OCI-LY7 (cell line): ENCODE results near the gene PEMT. TPM values are rescaled to one million over a fixed set of nuclear protein-coding genes. Genes with fewer than 3 reads are reported as not detected.

Experiments used
- BruUV-seq: library from RNA; stranded (reverse); fragments of 400-500 nt; replicated peaks from 2 replicates; lab custom pipeline; 2021; lab: Mats Ljungman, UMichigan
- CTCF ChIA-PET: fragments of 300-600 bp; sonication (Branson Sonifier 250); formaldehyde crosslinking; loops from one replicate; lab custom pipeline; 2022; ENCODE audit warnings: antibody characterized with exemption; ENCODE audit not compliant: unreplicated experiment; lab: Charles Lee
- POLR2A ChIA-PET: fragments of 300-600 bp; sonication (Branson Sonifier 250); formaldehyde crosslinking; loops from one replicate; lab custom pipeline; 2022; ENCODE audit warnings: antibody characterized with exemption; lab: Charles Lee
- DNase-seq: peaks from one replicate; pipeline ENCODE4 v3.0.0-alpha.2; 2015; ENCODE audit warnings: low spot score
- H2AFZ ChIP-seq: fragments of 200-600 bp; sonication (generic), shearing (Covaris generic); 2 replicates; pipeline ENCODE4 v1.6.1; 2014; ENCODE audit warnings: mild to moderate bottlenecking, antibody characterized with exemption, low read length, moderate library complexity
- H3K27ac ChIP-seq: fragments of 200-600 bp; sonication (generic); 2 replicates; pipeline ENCODE4 v1.5.1; 2014; ENCODE audit warnings: mixed run types, low read depth, mild to moderate bottlenecking, moderate library complexity, low read length, inconsistent platforms; ENCODE audit not compliant: poor library complexity, severe bottlenecking
- H3K36me3 ChIP-seq: fragments of 200-600 bp; sonication (generic); 2 replicates; pipeline ENCODE4 v1.6.1; 2014; ENCODE audit warnings: mild to moderate bottlenecking, antibody characterized with exemption, low read length, moderate library complexity, mixed read lengths; ENCODE audit not compliant: insufficient read depth
- H3K4me1 ChIP-seq: fragments of 200-600 bp; sonication (generic); 2 replicates; pipeline ENCODE4 v1.5.1; 2014; ENCODE audit warnings: mild to moderate bottlenecking, low read length; ENCODE audit not compliant: insufficient read depth, poor library complexity, severe bottlenecking
- H3K4me2 ChIP-seq: fragments of 200-600 bp; sonication (generic); 2 replicates; pipeline ENCODE4 v1.6.1; 2014; ENCODE audit warnings: mild to moderate bottlenecking, low read length
- H3K4me3 ChIP-seq: fragments of 200-600 bp; sonication (generic); 2 replicates; pipeline ENCODE4 v1.5.1; 2014; ENCODE audit warnings: mild to moderate bottlenecking, low read depth, low read length; ENCODE audit not compliant: poor library complexity, severe bottlenecking
- H3K79me2 ChIP-seq: fragments of 200-600 bp; sonication (generic); 2 replicates; pipeline ENCODE4 v1.6.1; 2016; ENCODE audit warnings: low read depth, mild to moderate bottlenecking, low read length, moderate library complexity, mixed read lengths; ENCODE audit not compliant: insufficient read depth
- H3K9me2 ChIP-seq: fragments of 200-600 bp; sonication (generic); 2 replicates; pipeline ENCODE4 v1.6.1; 2016; ENCODE audit warnings: mild to moderate bottlenecking, low read length, mixed read lengths; ENCODE audit not compliant: insufficient read depth
- H3K9me3 ChIP-seq: fragments of 200-600 bp; sonication (generic); 2 replicates; pipeline ENCODE4 v1.6.1; 2014; ENCODE audit warnings: mild to moderate bottlenecking, mixed run types, low read length, mixed read lengths
- H4K20me1 ChIP-seq: fragments of 200-600 bp; sonication (generic); 2 replicates; pipeline ENCODE4 v1.6.1; 2014; ENCODE audit warnings: mild to moderate bottlenecking, antibody characterized with exemption, low read length, moderate library complexity, mixed read lengths; ENCODE audit not compliant: insufficient read depth
- EZH2phosphoT487 ChIP-seq: fragments of 200-600 bp; sonication (generic); IDR thresholded peaks from 2 replicates; pipeline ENCODE4 v1.6.1; 2018; ENCODE audit warnings: low read depth, borderline replicate concordance, mild to moderate bottlenecking, mixed run types, antibody characterized with exemption, low read length, moderate library complexity, mixed read lengths
- intact Hi-C: fragments of 100-400 bp; cut with micrococcal nuclease; formaldehyde crosslinking; loops from one replicate; pipeline ENCODE4 v1.10.0; 2022; ENCODE audit not compliant: unreplicated experiment
- total RNA-seq, 2 experiments: library from RNA; depleted of rRNA in 1 of 2; stranded (reverse); fragments of >200 nt in 1 of 2; shearing (Covaris generic) in 1 of 2; gene quantifications; 2 replicates each; pipeline ENCODE4 v1.2.3, GENCODE V29; 2014 to 2022
- TF ChIP-seq, protein P1 (sequence below): fragments of 200-600 bp; sonication (generic); conservative IDR thresholded peaks from 2 replicates; pipeline ENCODE4 v1.5.1; 2014; ENCODE audit warnings: mild to moderate bottlenecking, antibody characterized with exemption, low read length, moderate library complexity, mixed read lengths

Gene PEMT
- total RNA-seq, 2 experiments from 2014 or later = 27.3 to 53.5 TPM

- no peak overlapping the region for H3K4me2 ChIP-seq
- peaks cover 10% of the 10 kb centered on the region for H3K4me1 ChIP-seq
- H3K9me2 ChIP-seq = no peaks in the 10 kb centered on the region
- peaks cover 3% of the 10 kb centered on the region; the same call in 1 of the 2 replicates for H4K20me1 ChIP-seq
- ChIA-PET CTCF (interaction anchor here (0.7 kb wide), 1 partner anchor 74 kb away, joined by 3 read pairs; no protein-coding TSS in a partner anchor), POLR2A (interaction anchor here (0.8 kb wide), 1 partner anchor 95 kb away, joined by 3 read pairs; the partner anchor contains the start of gene PEMT)
- intact Hi-C loops = loop anchor here (1.0 kb wide), 3 partner anchors 73 to 146 kb away; no protein-coding TSS in a partner anchor
- TF ChIP-seq EZH2phosphoT487 = no peak
- TF ChIP-seq, protein P1, sequence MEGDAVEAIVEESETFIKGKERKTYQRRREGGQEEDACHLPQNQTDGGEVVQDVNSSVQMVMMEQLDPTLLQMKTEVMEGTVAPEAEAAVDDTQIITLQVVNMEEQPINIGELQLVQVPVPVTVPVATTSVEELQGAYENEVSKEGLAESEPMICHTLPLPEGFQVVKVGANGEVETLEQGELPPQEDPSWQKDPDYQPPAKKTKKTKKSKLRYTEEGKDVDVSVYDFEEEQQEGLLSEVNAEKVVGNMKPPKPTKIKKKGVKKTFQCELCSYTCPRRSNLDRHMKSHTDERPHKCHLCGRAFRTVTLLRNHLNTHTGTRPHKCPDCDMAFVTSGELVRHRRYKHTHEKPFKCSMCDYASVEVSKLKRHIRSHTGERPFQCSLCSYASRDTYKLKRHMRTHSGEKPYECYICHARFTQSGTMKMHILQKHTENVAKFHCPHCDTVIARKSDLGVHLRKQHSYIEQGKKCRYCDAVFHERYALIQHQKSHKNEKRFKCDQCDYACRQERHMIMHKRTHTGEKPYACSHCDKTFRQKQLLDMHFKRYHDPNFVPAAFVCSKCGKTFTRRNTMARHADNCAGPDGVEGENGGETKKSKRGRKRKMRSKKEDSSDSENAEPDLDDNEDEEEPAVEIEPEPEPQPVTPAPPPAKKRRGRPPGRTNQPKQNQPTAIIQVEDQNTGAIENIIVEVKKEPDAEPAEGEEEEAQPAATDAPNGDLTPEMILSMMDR = no peak
- no TSS peak for BruUV-seq
- no peak overlapping the region for H2AFZ ChIP-seq
- H3K4me3 ChIP-seq = no peak overlapping the region
- no peaks in the 10 kb centered on the region for H3K79me2 ChIP-seq
- H3K36me3 ChIP-seq = peaks cover 24% of the 10 kb centered on the region
- H3K9me3 ChIP-seq = no peaks in the 10 kb centered on the region
- no peak for DNase-seq
- no peak overlapping the region for H3K27ac ChIP-seq
Measured at GRCh38 chr17:17495536-17496188, 95.8 kb downstream of the PEMT start.

GRCh38 chr17:17494870-17495535 lies 96.5 kb downstream of the PEMT start:
- peaks cover 10% of the 10 kb centered on the region for H3K4me1 ChIP-seq
- H3K79me2 ChIP-seq = no peaks in the 10 kb centered on the region
- no peak overlapping the region for H2AFZ ChIP-seq
- TF ChIP-seq EZH2phosphoT487 = no peak
- POLR2A ChIA-PET = no interaction called here
- H3K4me2 ChIP-seq = no peak overlapping the region
- H3K9me2 ChIP-seq = no peaks in the 10 kb centered on the region
- no TSS peak for BruUV-seq
- CTCF ChIA-PET = no interaction called here
- DNase-seq = no peak
- H3K27ac ChIP-seq = no peak overlapping the region
- intact Hi-C loops = no loop called here
- peaks cover 30% of the 10 kb centered on the region for H3K36me3 ChIP-seq
- no peak overlapping the region for H3K4me3 ChIP-seq
- H3K9me3 ChIP-seq = no peaks in the 10 kb centered on the region
- H4K20me1 ChIP-seq = peaks cover 3% of the 10 kb centered on the region; the same call in 1 of the 2 replicates

- intact Hi-C loops = no loop called here
Measured at GRCh38 chr17:17494499-17494869, 97.0 kb downstream of the PEMT start.

More at GRCh38 chr17:17494499-17494869, 97.0 kb downstream of the PEMT start:
- peaks cover 34% of the 10 kb centered on the region for H3K36me3 ChIP-seq
- H2AFZ ChIP-seq = no peak overlapping the region
- CTCF ChIA-PET = no interaction called here
- POLR2A ChIA-PET = no interaction called here
- no peaks in the 10 kb centered on the region for H3K9me2 ChIP-seq
- no peak for DNase-seq
- BruUV-seq = no TSS peak
- H3K4me1 ChIP-seq = peaks cover 10% of the 10 kb centered on the region
- H3K9me3 ChIP-seq = no peaks in the 10 kb centered on the region
- H3K4me2 ChIP-seq = no peak overlapping the region
- H3K4me3 ChIP-seq = no peak overlapping the region
- no peak overlapping the region for H3K27ac ChIP-seq
- H4K20me1 ChIP-seq = peaks cover 3% of the 10 kb centered on the region; the same call in 1 of the 2 replicates
- no peak for TF ChIP-seq EZH2phosphoT487
- TF ChIP-seq, protein P1 = no peak
- H3K79me2 ChIP-seq = no peaks in the 10 kb centered on the region
